IPS DF 4.7 (cell line): Measurements from ENCODE around the gene OR9Q1.
A peak's percentile ranks its signal among the peaks of the same experiment; 100 is the strongest.

Source experiments
- DNase-seq: peaks from one replicate; pipeline ENCODE4 v3.0.0-alpha.2; 2013; ENCODE audit warnings: low spot score; ENCODE audit errors: extremely low read depth

OR9Q1 gene

DNA sequence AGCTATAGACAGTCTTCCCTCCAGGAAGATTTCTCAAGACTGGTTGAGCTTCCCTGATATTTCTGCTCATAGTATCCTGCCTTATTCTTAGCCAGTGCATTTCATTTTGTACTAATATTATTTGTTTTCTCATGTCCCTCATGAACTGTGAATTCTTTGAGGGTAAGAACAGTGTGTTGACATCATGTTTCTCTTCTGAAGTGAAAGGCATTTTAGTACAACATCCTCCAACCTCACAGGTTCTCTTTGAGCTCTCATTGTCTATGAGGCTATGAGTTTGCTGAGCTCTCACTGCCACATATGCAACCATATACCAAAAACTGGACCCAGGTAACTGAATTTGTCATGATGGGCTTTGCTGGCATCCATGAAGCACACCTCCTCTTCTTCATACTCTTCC is 7.0 kb downstream of the OR9Q1 start, which contains the start of gene OR6Q1:
Gene OR6Q1 (plus strand): TSS at position 301 of the 400 bp plus-strand sequence. CDS start 0 bp downstream, at position 301.
- no peak for DNase-seq

DNA sequence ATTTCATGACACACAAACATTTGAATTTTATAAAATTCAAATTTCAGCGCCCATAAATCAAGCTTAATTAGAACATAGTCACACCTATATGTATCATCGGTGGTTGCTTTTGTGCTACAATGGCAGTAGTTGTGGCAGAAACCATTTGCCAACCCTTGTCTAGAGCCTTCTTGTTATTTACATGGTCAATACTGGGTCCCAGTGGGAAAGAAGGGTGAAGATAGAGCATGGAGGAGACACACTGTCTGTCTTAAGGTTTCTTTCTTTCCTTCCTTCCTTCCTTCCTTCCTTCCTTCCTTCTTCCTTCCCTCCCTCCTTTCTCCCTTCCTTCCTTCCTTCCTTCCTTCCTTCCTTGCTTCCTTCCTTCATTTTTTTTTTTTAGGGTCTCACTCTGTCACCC is 10.8 kb downstream of the OR9Q1 start:
- no peak for DNase-seq

DNA sequence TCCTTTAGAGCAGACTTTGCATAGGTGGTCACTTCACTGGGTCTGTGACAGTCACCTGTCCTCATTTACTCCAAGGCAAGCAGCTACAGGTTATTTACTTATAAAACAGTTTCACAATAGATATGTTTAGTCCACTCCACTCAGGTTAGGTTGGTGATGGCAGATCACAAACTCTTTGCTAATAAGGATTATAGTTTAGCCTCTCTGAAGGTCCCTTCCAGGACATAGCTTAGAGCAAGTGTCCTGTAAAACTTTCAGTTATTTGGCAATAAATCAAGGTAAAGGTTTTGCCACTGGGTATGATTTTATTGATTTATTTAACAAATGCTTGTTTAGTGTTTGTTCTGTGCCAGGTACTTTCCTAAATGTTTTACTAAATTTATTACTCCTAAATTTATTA is 15.9 kb downstream of the OR9Q1 start:
- no peak for DNase-seq

DNA sequence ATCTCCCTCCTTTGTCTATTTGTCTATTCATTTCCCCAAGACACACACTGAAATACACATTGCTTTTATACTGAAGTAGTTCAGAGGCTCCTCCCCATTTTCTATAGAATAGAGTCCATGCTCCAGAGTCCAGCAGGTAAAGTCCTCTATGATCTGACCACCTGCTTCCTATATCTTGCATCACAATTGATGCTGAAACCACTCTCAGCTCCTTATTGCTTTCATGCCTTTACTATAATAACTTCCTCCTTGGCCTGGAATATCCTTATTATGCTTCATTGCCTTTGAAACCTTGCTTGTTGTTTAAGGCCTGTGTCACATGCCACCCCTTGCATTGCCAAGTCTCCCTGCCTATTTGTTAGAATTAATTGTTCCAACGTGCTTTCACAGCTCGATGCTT is 19.7 kb downstream of the OR9Q1 start:
- DNase-seq = no peak

DNA sequence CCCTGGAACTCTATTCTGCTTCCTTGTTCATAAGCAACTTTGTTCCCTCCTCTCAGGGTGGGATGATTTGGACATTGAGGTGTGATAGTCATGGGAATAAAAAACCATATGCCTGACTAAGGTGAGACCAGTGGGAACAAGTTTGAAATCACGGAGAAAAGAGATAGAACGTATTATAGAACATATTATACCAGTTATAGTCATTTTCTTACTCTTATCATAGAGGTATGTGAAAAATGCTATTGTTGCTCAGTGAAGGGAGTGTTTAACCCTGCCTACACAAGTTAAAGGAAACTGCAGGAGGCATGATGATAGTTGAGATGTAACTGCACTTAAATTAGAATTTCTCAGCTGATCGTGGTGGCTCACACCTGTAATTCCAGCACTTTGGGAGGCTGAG is 22.6 kb downstream of the OR9Q1 start:
- no peak for DNase-seq

DNA sequence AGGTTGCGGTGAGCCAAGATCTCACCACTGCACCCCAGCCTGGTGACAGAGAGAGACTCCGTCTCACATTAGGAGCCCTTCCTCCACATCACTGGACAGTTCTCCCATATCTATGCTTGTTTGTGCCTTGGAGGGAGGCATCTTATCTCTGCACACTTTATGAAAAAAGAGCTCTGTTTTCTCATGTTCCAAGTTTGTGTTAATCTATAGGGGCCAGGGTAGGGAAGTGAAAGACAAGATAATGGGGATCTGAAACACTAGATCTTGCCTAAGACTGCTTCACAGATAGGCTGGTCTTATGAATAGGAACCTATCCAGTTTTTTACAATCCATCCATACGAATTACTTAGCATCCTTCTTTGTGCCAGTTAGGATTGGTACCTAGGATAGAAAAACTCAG is 24.1 kb downstream of the OR9Q1 start:
- no peak for DNase-seq

DNA sequence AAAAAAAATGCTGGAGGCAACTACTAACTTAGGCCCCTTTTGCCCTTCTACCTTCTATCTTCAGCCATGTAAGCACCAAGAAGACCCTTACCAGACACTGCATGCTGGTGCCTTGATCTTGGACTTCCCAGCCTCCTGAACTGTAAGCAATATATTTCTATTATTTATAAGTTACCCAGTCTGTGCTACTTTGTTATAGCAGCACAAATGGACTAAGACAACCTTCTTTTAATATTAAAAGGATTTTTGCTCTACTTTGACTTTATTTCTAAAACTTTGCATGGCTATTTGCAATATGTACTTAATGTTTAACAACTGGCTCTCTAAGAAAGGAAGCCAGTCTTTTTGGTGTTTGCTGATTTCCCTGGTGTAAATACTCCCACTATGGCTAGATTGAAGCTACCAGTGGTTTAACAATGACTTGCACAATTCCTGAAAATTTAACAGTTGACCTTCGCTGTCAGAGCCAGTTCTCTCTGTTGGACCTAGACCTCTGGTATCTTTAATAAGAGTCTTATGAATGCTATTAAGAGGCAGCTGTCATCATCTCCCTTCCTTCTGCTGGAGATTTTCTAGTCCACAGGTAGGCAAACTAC is 32.2 kb downstream of the OR9Q1 start:
- no peak for DNase-seq

DNA sequence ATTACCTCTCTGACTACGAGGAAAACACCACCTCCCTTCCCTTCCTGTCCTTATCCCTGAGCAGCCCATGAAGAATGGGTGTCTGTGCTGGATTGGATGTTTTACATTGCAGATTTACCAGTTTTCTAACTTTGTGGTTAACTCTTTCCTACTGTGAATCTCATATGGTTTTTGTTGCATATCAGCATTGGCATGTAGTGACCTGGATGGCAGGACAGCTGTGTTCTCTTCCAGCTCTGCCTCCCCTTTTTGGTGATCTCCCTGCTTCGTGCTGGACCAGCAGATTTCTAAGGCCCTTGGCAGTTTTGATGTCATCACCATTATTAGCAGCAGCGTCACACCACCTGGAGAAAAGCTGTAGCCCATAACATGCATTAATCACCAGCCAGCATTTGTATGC is 33.8 kb downstream of the OR9Q1 start:
- DNase-seq = no peak

DNA sequence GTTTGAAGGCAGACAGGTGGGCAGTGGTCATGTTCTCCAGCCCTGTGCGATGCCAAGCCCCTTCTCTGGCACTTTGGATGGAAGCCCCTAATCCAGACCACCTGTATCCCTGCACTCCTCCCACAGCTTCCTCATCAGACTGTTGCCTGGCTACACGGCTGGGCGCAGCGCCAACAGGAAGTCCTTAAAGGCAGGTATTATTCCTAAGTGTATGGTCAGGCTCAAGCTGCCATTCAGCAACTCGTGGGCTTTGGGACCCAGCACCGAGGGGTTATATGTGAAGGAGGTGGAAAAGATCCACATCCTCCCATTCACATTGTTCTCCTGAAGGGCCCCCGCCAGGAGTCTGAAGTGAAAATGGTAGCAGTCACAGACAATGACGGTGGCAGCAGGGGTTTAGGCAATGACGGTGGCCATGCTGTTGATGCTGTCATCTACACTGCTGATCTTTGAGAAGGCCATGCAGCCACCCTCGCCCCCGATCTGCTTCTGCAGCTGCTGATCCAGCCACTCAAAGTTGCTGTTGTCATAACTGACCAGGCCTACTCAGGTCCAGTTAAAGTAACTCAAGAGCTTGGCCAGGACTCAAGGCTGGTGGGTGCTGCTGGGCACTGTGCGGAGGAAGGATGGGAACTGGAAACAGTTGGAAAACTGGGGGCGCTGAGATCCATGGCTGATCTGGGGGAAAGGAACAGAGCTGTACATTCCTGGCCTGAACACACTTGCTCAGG is 34.8 kb downstream of the OR9Q1 start:
- no peak for DNase-seq

DNA sequence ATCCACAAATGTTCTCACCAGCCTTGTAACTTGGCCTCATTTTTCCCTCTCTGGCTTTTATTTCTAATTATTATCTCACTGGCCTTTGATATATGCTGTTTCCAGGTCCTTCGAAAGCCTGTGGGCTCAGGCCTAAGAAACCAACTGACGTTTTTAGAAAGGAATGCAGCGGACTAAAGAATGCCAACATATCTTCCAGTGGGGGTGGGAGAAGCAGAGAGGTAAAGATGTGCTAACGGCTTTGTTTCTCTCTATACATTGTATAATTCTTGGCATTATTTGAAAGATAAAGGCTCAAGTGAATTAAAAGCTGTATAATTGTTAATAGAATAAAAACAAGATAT is 35.3 kb downstream of the OR9Q1 start:
- peak; percentile 51 for DNase-seq

DNA sequence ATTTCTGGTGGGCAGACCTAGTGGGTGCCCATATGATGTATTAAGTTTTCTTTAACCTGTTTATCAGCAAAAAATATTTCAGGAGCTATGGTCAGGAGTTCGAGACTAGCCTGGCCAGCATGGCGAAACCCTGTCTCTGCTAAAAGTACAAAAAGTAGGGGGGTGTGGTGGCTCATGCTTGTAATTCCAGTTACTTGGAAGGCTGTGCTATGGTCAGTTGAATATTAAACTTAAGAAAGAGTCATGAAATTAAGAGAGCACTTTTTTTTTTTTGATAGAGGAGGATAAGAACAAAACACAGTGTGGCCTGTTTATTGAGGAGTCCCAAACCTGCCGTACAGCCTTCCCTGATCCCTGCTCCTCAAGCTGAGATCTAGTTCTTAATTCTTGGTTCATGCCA is 36.9 kb downstream of the OR9Q1 start:
- no peak for DNase-seq

DNA sequence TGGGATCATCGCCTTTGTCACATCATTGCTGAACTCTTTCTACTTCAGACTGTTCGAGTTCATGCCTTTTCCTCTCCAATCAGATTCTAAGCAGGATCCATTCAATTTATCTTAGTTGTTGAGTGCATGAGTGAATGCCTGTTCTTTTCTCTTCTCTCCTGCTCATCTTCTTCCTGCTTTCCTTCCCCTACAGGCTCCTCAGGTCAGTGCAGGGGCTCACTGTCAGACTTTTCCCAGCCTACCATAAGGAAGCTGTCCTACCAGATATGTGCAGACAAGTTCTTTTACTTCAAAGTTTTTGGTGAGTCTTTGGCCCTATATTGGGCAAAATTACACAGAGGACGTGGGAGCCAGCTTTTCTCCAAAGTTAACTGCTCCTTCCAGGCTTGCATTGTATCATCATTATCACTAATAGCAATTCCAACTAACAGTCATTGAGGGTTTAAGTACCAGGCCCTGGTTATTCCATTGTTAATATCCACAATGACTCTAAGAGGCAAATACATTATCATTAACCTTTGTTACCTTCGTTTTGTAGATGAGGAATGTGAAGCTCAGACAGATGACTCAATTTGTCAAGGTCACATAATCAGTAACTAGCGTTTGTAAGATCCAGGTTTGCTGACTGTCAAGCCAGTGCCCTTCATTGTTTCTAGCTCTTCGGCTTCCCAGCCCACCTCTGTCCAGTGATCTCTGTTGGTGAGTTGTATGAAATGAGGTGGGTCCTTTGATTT is 37.4 kb downstream of the OR9Q1 start:
- no peak for DNase-seq

DNA sequence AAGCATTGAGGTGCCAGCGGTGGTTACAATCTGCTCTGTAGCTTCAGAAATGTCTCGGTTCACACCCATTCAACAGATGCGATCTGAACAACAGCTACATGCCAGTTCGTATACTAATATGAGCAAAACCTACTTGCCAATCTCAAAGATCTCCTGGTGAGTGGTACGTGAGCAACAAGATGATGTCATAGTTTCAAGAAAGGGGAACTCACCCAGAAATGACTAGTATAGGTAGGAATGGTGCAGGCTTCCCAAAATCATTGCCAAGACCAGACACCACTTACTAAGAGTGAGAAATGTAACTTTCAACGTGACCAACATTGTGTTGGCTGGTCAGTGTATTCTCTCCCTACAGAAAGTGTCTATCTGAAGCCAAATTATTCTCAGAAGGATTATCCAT is 38.1 kb downstream of the OR9Q1 start:
- no peak for DNase-seq

DNA sequence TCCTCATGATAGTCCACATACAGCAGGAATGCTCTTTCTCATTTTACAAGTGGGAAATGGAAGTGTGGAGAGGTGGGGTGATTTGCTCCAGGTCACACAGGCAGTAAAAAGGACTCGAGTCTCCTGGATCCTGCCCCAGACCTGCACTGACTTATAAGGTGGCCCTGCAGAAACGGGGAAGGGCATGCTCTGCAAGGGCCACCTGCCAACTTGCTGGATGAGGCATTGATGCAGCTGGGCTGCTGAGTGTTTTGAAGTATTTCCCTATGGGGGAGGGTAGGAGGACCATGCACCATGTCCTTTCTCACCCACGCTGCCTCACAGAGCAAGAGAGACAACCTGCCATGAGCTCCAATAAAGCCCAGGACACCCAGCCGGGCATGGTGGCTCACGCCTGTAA is 44.0 kb downstream of the OR9Q1 start:
- DNase-seq = no peak

DNA sequence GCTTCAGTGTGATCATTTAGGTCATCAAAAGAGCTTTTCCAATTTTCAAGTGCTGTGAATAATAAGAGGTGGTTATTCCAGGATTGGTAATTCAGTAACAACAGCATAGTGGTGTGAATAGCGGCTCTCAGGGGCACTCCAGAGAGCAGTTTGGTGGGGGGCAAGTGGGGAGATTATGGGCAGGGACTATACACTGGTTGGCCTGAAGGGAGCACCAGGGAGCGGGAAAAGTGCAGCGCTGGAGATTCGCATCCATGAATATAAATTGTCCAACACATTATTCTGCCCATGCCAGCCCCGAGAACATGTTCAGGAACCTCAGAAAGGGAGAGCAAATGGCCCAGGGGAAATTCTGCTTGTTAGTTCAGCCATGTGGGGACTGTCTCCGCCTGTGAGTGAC is 45.0 kb downstream of the OR9Q1 start:
- no peak for DNase-seq

DNA sequence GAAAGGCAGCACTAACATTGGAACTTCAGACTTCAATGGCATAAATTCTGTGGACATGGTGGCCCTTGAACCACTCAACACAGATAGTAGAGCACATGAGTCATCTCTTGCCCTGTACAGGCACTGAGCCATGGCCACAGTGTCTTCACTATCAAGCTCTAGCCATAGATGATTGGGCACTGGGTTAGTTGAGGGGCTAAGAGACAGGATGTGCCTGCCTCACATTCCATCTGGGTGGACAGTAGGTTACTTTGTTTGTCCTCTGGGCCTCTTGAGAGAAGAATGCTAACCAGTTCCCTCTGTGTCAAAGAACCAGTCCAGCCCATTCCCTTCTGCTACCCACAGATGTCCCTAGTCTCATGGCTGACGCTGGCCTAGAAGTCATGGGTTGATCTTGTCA is 46.9 kb downstream of the OR9Q1 start:
- no peak for DNase-seq

DNA sequence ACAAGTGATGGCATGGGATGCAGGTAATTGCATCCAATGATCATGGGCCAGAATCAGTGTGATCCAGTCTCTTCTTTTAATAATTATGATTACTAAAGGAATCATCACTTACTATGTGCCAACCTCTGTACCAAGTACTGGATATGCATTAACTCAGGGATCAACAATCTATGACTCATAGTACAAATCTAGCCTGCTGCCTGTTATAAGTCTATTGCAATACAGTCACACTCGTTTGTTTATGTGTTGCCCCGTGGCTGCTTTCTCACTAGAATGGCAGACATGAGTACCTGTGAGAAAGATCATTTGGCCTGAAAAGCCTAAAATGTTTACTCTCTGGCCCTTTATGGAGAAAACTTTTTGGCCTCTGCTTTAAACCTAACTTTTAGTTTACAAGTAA is 52.1 kb downstream of the OR9Q1 start:
- DNase-seq = no peak

DNA sequence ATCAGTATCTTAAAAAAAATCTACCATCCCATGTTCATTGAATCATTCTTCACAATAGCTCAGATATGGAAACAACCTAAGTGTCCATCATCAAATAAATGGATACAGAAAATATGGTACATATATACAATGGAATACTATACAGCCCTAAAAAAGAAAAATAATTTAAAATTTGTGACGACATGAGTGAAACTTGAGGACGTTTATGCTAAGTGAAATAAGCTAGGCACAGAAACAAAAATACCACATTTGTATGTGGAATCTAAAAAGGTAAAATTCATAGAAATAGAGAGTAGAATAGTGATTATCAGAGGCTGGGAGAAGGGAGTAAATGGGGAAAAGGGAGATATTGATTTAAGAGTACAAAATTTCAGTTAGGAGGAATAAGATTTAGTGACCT is 62.8 kb downstream of the OR9Q1 start:
- no peak for DNase-seq

DNA sequence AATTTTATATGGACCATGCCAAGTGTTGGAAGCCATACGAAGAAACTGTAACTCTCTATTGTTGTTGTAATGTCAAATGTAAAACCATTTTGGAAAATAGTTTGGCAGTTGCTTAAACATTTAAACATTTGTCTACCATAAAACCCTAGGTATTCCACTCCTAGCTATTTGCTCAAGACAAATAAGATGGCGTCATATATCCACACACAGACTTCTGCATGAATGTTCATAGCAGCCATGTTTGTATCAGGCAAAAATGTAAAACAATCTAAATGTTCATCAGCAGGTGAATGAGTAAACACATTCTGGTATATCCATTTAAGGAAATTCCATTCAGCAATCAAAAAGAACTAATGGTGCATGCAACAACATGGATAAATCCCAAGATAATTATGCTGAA is 73.8 kb downstream of the OR9Q1 start:
- no peak for DNase-seq

DNA sequence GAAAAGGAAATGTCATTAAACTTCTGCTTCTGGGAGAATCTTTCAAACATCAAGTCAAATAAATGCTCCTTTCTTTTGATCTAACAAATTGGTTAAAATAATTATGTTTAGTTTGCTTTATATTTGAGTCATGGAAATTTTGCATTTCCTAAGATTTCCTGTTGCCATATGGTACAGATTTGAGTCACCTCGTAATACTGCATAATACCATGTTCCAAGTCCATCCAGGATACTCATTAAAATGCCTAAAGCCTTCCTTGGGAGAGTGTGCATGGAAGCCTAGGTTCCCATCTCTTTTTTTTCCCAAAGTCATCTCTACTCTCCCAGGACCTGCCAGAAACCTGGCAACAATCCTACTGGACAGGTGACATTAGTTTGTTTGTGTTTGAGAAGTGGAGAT is 97.4 kb downstream of the OR9Q1 start:
- no peak for DNase-seq

DNA sequence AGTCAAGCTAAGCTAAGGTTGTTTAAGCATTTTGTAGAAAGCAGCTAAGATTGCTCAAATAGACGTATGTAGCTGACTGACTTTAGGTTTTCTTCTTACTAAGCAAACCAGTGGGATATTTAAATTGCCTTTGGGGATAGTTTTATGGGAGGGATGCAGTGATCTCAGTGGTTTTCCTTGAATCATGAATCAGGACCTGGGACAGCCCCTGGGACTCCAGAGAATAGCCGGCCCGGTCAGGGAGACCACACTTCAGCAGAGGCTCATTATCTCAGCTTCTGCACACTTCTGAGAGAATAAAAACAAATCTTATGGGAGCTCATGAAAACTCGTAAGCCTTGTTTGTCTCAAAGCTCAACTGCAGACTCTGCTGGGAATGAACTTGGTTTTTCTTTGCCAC is 101.8 kb downstream of the OR9Q1 start, which contains the start of gene OR9I1:
Gene OR9I1 (minus strand): TSS at position 62 of the 400 bp plus-strand sequence. CDS start 6,086 bp downstream, outside the sequence.
- DNase-seq = no peak

DNA sequence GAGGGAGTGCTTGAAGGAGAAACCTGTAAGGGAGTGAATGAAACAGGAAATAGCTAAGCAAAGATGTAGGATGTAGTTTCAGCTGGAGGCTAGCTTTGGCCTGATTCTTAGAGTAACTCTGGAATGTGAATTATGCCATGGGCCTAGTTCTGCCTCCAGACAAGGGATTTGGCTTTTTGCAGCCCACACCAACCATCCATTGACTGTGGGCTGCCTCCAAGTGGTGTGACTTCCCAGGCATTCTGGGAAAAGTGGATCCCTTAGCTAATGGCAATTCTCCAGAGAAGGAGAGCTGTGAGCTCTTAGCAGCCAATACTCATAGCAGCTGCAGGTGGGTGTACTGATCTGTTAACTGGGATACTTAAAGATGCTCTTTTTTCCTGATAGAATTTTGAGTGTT is 103.7 kb downstream of the OR9Q1 start:
- no peak for DNase-seq
